VCaP (cell line): ENCODE results near the gene SPACA4.

ENCODE experiments used
- H3K27ac ChIP-seq: fragments of 450-650 bp; 2 replicates; pipeline ENCODE4 v1.5.1; 2017
- CTCF ChIP-seq: fragments of 450-650 bp; conservative IDR thresholded peaks from 2 replicates; pipeline ENCODE4 v1.5.1; 2017; ENCODE audit warnings: mild to moderate bottlenecking, moderate library complexity

Gene SPACA4

DNA sequence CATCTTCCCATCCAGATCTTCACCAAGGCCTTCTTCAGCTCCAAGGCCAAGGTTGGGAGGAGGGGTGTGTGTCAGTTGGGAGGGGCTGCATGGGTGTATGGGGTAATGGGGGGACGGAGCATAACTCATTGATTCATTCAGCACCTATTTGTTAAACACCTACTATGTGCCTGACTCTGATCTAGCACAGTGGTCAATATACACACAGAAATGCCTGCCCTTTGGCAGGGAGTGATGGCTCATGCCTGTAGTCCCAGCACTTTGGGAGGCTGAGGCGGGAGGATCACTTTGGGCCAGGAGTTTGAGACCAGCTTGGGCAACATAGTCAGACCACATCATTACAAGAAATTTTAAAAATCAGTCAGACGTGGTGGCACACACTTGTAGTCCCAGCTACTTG is 19.2 kb upstream of the SPACA4 start:
- no peak for TF ChIP-seq CTCF
- H3K27ac ChIP-seq, result no peak overlapping the region

- H3K27ac ChIP-seq, result peak overlapping the region; percentile 9; the same call in 1 of the 2 replicates
- TF ChIP-seq CTCF, result peak; percentile 98
Observed at GRCh38 chr19:48588670-48589401, 17.7 kb upstream of the SPACA4 start.

- no peak overlapping the region for H3K27ac ChIP-seq
- TF ChIP-seq CTCF, result no peak
Observed at GRCh38 chr19:48591021-48591420, 15.5 kb upstream of the SPACA4 start.

DNA sequence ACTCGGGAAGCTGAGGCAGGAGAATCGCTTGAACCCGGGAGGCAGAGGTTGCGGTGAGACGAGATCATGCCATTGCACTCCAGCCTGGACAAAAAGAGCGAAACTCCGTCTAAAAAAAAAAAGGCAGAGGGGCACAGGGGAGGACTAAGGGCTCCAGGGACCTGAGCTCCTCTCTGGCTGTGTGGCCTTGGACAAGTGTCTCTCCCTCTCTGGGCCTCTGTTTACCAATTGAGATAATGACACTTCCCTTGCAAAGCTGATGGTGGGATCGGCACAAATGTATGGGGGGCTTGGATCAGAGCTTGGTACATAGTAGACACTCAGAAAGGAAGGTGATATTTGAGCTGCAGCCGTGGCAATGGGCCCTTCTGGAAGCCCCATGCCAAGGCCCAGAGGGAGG is 11.4 kb upstream of the SPACA4 start:
- H3K27ac ChIP-seq, result no peak overlapping the region
- TF ChIP-seq CTCF, result no peak

- no peak for TF ChIP-seq CTCF
- no peak overlapping the region for H3K27ac ChIP-seq
Observed at GRCh38 chr19:48595833-48596232, 10.7 kb upstream of the SPACA4 start.

- TF ChIP-seq CTCF, result no peak
- H3K27ac ChIP-seq, result no peak overlapping the region
Observed at GRCh38 chr19:48596237-48596636, 10.3 kb upstream of the SPACA4 start.

GRCh38 chr19:48596679-48597465 is 9.7 kb upstream of the SPACA4 start:
- TF ChIP-seq CTCF, result no peak
- H3K27ac ChIP-seq, result no peak overlapping the region
